Measurements from ENCODE around the gene DAZAP1.

DNA sequence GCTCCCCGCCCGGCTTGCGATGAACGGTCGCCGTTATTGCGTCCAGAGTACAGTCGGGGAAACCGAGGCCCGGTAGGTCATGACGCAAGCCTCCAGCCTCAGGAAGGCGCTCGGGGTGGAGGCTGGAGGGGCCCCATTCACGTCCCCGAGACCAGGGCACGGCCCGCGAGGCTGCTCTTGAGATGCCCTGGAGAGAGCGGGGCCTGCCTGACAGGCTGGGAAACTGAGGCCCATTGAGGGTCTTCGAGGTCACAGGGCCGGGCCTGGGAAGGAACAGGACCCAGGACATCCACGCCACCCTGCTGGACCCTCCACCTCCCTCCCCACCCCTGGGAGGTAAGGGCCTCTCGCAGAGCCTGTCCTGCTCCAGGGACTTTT, 23.3 kb upstream of the DAZAP1 start:
- TF ChIP-seq, protein P1, sequence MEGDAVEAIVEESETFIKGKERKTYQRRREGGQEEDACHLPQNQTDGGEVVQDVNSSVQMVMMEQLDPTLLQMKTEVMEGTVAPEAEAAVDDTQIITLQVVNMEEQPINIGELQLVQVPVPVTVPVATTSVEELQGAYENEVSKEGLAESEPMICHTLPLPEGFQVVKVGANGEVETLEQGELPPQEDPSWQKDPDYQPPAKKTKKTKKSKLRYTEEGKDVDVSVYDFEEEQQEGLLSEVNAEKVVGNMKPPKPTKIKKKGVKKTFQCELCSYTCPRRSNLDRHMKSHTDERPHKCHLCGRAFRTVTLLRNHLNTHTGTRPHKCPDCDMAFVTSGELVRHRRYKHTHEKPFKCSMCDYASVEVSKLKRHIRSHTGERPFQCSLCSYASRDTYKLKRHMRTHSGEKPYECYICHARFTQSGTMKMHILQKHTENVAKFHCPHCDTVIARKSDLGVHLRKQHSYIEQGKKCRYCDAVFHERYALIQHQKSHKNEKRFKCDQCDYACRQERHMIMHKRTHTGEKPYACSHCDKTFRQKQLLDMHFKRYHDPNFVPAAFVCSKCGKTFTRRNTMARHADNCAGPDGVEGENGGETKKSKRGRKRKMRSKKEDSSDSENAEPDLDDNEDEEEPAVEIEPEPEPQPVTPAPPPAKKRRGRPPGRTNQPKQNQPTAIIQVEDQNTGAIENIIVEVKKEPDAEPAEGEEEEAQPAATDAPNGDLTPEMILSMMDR (IDR thresholded peaks at IDR 0.05), result no peak
- TF ChIP-seq ELF1 (IDR thresholded peaks at IDR 0.05) (no peak), POLR2AphosphoS5 (IDR thresholded peaks at IDR 0.05; ENCODE audit: low read depth, low read length) (no peak)

All from SK-N-SH (cell line).